K562 (cell line): Measurements from ENCODE around the gene IP6K2. TPM values are rescaled to one million over a fixed set of nuclear protein-coding genes. Genes with fewer than 3 reads are reported as not detected.

Experiments used
- ATAC-seq: fragments of 200-7000 bp; cut with Tn5 transposase; 3 replicates; pipeline ENCODE4 v1.9.1; 2020; ENCODE audit warnings: moderate library complexity
- BruUV-seq: library from RNA; stranded (reverse); fragments of 400-500 nt; replicated peaks from 2 replicates; lab custom pipeline; 2021; lab: Mats Ljungman, UMichigan
- CTCF ChIA-PET: fragments of 300-600 bp; formaldehyde crosslinking; extraction: SDS; loops from one replicate; lab custom pipeline; 2021; ENCODE audit warnings: low intra/inter-chr PET ratio; lab: Yijun Ruan, JAX
- POLR2A ChIA-PET: fragments of 300-600, 350-650 bp; sonication (Branson Sonifier 250); formaldehyde crosslinking; extraction: SDS; loops from one replicate; lab custom pipeline; 2021; ENCODE audit warnings: antibody characterized with exemption, inconsistent platforms; lab: Yijun Ruan, JAX
- DNase-seq, 4 experiments: peaks; one replicate each; pipeline versions ENCODE4 v3.0.0 to v3.0.0-alpha.2; 2011 to 2018; ENCODE audit warnings: low spot score in 3 of 4, mixed read lengths in 3 of 4; ENCODE audit errors: extremely low read depth in 1 of 4
- FAIRE-seq: peaks from 2 replicates; lab custom pipeline; 2011; peaks lifted over from hg19 to GRCh38; lab: Jason Lieb, UNC
- H2AFZ ChIP-seq: 2 replicates; pipeline ENCODE4 v1.6.0; 2011; ENCODE audit warnings: low read depth, low read length, control low read depth, inconsistent platforms
- H3K27ac ChIP-seq: fragments of 200-600 bp; 3 replicates; pipeline ENCODE4 v1.8.0; 2011; ENCODE audit warnings: low read depth, mild to moderate bottlenecking, control low read depth, inconsistent platforms, low read length, moderate library complexity, mixed read lengths; ENCODE audit errors: extremely low read depth
- H3K27me3 ChIP-seq, 2 experiments: fragments of 300-600 bp in 1 of 2; 2 replicates in 1 of 2; 3 replicates in 1 of 2; pipeline versions ENCODE4 v1.6.0 to v1.8.0; 2011; ENCODE audit warnings: inconsistent platforms in 2 of 2, low read length in 2 of 2, mild to moderate bottlenecking in 1 of 2, mixed read lengths in 1 of 2, moderate library complexity in 1 of 2; ENCODE audit not compliant: control insufficient read depth in 2 of 2, insufficient read depth in 2 of 2
- H3K36me3 ChIP-seq: fragments of 300-600 bp; 3 replicates; pipeline ENCODE4 v1.8.0; 2011; ENCODE audit warnings: mild to moderate bottlenecking, low read length, inconsistent platforms; ENCODE audit not compliant: control insufficient read depth, insufficient read depth
- H3K4me1 ChIP-seq, 2 experiments: fragments of 200-600 bp in 1 of 2; replicated peaks in 1 of 2; 2 replicates in 1 of 2; 3 replicates in 1 of 2; pipeline versions ENCODE4 v1.5.1 to v1.8.0; 2011; ENCODE audit warnings: inconsistent platforms in 2 of 2, low read length in 2 of 2, mild to moderate bottlenecking in 1 of 2, mixed read lengths in 1 of 2, moderate library complexity in 1 of 2; ENCODE audit not compliant: control insufficient read depth in 2 of 2, insufficient read depth in 2 of 2
- H3K4me2 ChIP-seq: 2 replicates; pipeline ENCODE4 v1.6.1; 2011; ENCODE audit warnings: low read length, control low read depth, inconsistent platforms, mixed read lengths; ENCODE audit not compliant: insufficient read depth
- H3K4me3 ChIP-seq: fragments of 200-600 bp; sonication (generic), shearing (Covaris generic); 2 replicates; pipeline ENCODE4 v1.5.1; 2016; ENCODE audit warnings: control low read depth, inconsistent platforms
- H3K79me2 ChIP-seq: fragments of 200-600 bp; 3 replicates; pipeline ENCODE4 v1.8.0; 2011; ENCODE audit warnings: low read length, inconsistent platforms; ENCODE audit not compliant: control insufficient read depth, insufficient read depth
- H3K9ac ChIP-seq, 2 experiments: 2 replicates each; pipeline versions ENCODE4 v1.6.0 to v1.6.1; 2011; ENCODE audit warnings: low read depth in 2 of 2, low read length in 2 of 2, control low read depth in 1 of 2, inconsistent platforms in 1 of 2, mild to moderate bottlenecking in 1 of 2, mixed read lengths in 1 of 2; ENCODE audit not compliant: insufficient read depth in 1 of 2
- H3K9me1 ChIP-seq: one replicate; pipeline ENCODE4 v1.6.0; 2011; ENCODE audit warnings: inconsistent platforms, mild to moderate bottlenecking, low read length, moderate library complexity; ENCODE audit not compliant: control insufficient read depth, insufficient read depth
- H3K9me3 ChIP-seq: replicated peaks from 2 replicates; pipeline ENCODE4 v1.5.1; 2011; ENCODE audit warnings: low read depth, low read length, inconsistent platforms; ENCODE audit not compliant: control insufficient read depth, insufficient read depth
- H4K20me1 ChIP-seq: replicated peaks from 2 replicates; pipeline ENCODE4 v1.6.1; 2011; ENCODE audit warnings: low read length, inconsistent platforms, mixed read lengths; ENCODE audit not compliant: control insufficient read depth, insufficient read depth
- AFF1 ChIP-seq, 2 experiments: fragments of 450-650 bp; IDR thresholded peaks; 2 replicates each; pipeline ENCODE4 v1.6.1; 2018; ENCODE audit warnings: mild to moderate bottlenecking in 2 of 2, low read depth in 1 of 2; ENCODE audit not compliant: partially characterized antibody in 2 of 2
- BRCA1 ChIP-seq, 2 experiments: fragments of 450-650 bp in 1 of 2; sonication (generic) in 1 of 2; formaldehyde crosslinking in 1 of 2; IDR thresholded peaks; 2 replicates each; pipeline versions ENCODE4 v1.5.0 to v1.6.1; 2017 to 2020; ENCODE audit warnings: mild to moderate bottlenecking in 1 of 2, missing genetic modification reagents in 1 of 2
- MAZ ChIP-seq, 2 experiments: fragments of 450-650 bp in 1 of 2; sonication (generic) in 1 of 2; formaldehyde crosslinking; IDR thresholded peaks in 1 of 2; conservative IDR thresholded peaks in 1 of 2; 2 replicates each; pipeline versions ENCODE4 v1.4.0 to v1.5.0; 2020; ENCODE audit warnings: mild to moderate bottlenecking in 1 of 2, missing genetic modification reagents in 1 of 2
- NBN ChIP-seq: fragments of 450-650 bp; IDR thresholded peaks from 2 replicates; pipeline ENCODE4 v1.6.1; 2016; ENCODE audit warnings: low read depth, mild to moderate bottlenecking
- PCBP1 ChIP-seq: fragments of 200-400 bp; formaldehyde crosslinking; IDR thresholded peaks from 2 replicates; pipeline ENCODE4 v1.6.1; 2018; ENCODE audit warnings: mild to moderate bottlenecking, low read depth, low read length; ENCODE audit not compliant: poor library complexity, severe bottlenecking
- PHB ChIP-seq: fragments of 250-450 bp; sonication (Bioruptor Pico); IDR thresholded peaks from 2 replicates; pipeline ENCODE4 v1.5.0; 2021
- POLR2B ChIP-seq: fragments of 450-650 bp; IDR thresholded peaks from 2 replicates; pipeline ENCODE4 v1.6.1; 2018; ENCODE audit warnings: low read depth; ENCODE audit not compliant: partially characterized antibody
- PTRF ChIP-seq: fragments of 450-650 bp; IDR thresholded peaks from 2 replicates; pipeline ENCODE4 v1.6.1; 2016; ENCODE audit warnings: mild to moderate bottlenecking, missing genetic modification characterization, missing compliant biosample characterization
- TSC22D4 ChIP-seq: fragments of 450-650 bp; IDR thresholded peaks from 2 replicates; pipeline ENCODE4 v1.6.1; 2016; ENCODE audit warnings: missing genetic modification characterization, missing biosample characterization, control low read depth
- USF2 ChIP-seq: sonication (generic); formaldehyde crosslinking; IDR thresholded peaks from 2 replicates; pipeline ENCODE4 v1.5.0; 2020; ENCODE audit warnings: missing genetic modification reagents
- ZFP1 ChIP-seq: fragments of 450-650 bp; formaldehyde crosslinking; IDR thresholded peaks from 2 replicates; pipeline ENCODE4 v1.4.0; 2020; ENCODE audit warnings: mild to moderate bottlenecking, mixed read lengths
- ZNF133 ChIP-seq: fragments of 250-450 bp; sonication (Bioruptor Pico); IDR thresholded peaks from 2 replicates; pipeline ENCODE4 v1.4.0; 2020; ENCODE audit warnings: mild to moderate bottlenecking
- ZNF174 ChIP-seq: fragments of 250-450 bp; sonication (Bioruptor Pico); IDR thresholded peaks from 2 replicates; pipeline ENCODE4 v1.4.0; 2020; ENCODE audit warnings: mild to moderate bottlenecking
- WGBS: fragments of 100-300 bp; shearing (Covaris generic); methylation state at CpG from one replicate; pipeline ENCODE4 v1.1.6; 2016; ENCODE audit warnings: low coverage, mixed read lengths; ENCODE audit not compliant: insufficient coverage; ENCODE audit errors: missing lambda C conversion rate; 5-methylcytosine and 5-hydroxymethylcytosine counted together
- in situ Hi-C: fragments of 300-500 bp; cut with MboI; formaldehyde crosslinking; loops from 4 replicates; pipeline ENCODE4 v1.15.0; 2018; ENCODE audit warnings: inconsistent platforms, mixed read lengths
- intact Hi-C: fragments of 100-400 bp; cut with micrococcal nuclease; formaldehyde crosslinking; loops from 2 replicates; pipeline ENCODE4 v1.14.2; 2022
- polyA plus RNA-seq, 8 experiments: library from polyadenylated mRNA; depleted of rRNA in 4 of 8; stranded (reverse) in 5 of 8; unstranded in 3 of 8; fragments of >200 nt; fragmentation: Nextera tagmentation in 2 of 8; fragmentation: Illumina TruSeq in 1 of 8; extraction: Ambion mirVana in 2 of 8; extraction: Trizol in 1 of 8; gene quantifications; 2 replicates each; pipeline versions ENCODE4 v1.2.1 to v1.2.3, GENCODE V29; 2011 to 2014; ENCODE audit warnings: inconsistent platforms in 1 of 8, missing spikeins in 1 of 8
- total RNA-seq, 7 experiments: library from RNA; depleted of rRNA in 6 of 7; stranded (reverse); fragments of >200 nt in 6 of 7; fragmentation: Illumina TruSeq in 2 of 7; extraction: Trizol in 2 of 7; gene quantifications; 2 replicates each; pipeline versions ENCODE4 v1.2.1 to v1.2.3, GENCODE V29; 2011 to 2021; ENCODE audit warnings: low replicate concordance in 1 of 7
- TF ChIP-seq, protein P1 (sequence below): sonication (generic); formaldehyde crosslinking; IDR thresholded peaks from 2 replicates; pipeline ENCODE4 v1.8.0; 2022; ENCODE audit warnings: mild to moderate bottlenecking, missing genetic modification reagents

Gene IP6K2
- total and polyA plus RNA-seq, 9 of the 15 experiments (the other 6 are each of a cell fraction or from before 2014, with no cell fraction given): 19.6 to 78.1 (median 48.0) TPM

DNA sequence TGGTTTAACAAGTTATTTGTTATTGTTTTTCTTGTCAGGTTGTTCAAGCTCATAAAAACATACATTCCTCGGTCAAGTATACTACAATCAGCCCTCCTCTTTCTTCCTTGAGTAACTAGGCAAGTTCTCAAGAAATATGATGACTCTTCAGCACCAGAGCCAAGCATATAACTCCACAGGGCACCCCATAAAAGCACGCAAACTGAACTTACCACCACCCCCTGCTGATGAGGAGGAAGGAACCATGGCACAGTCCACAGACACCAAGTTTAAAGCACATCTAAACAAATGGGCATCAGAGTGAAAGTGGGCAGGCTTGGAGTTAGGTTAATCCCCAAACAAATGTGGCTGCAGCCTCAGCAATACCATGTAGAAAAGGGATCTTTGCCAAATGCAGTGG lies 5.3 kb downstream of the IP6K2 start:
- no peak overlapping the region for H2AFZ ChIP-seq
- no peak for TF ChIP-seq MAZ (CRISPR knock-in tag; conservative IDR thresholded peaks at IDR 0.05 in 1 of 2, IDR thresholded peaks at IDR 0.05 in 1 of 2)
- no peak for TF ChIP-seq AFF1 (IDR thresholded peaks at IDR 0.05; ENCODE audit: low read depth in 1 of 2, partially characterized antibody in 2 of 2)
- TF ChIP-seq USF2 (CRISPR knock-in tag): no peak
- TF ChIP-seq BRCA1 (IDR thresholded peaks at IDR 0.05): no peak
- no peak for TF ChIP-seq BRCA1 (CRISPR knock-in tag; IDR thresholded peaks at IDR 0.05)
- no peak for TF ChIP-seq PHB (CRISPR knock-in tag)
- no peak for TF ChIP-seq TSC22D4 (tag)
- no peak for TF ChIP-seq ZNF174 (CRISPR knock-in tag)
- TF ChIP-seq PTRF (tag): no peak
- no peak for TF ChIP-seq ZFP1 (CRISPR knock-in tag)
- TF ChIP-seq POLR2B: no peak
- no peak for TF ChIP-seq NBN
- TF ChIP-seq ZNF133 (CRISPR knock-in tag): no peak
- TF ChIP-seq, protein P1, sequence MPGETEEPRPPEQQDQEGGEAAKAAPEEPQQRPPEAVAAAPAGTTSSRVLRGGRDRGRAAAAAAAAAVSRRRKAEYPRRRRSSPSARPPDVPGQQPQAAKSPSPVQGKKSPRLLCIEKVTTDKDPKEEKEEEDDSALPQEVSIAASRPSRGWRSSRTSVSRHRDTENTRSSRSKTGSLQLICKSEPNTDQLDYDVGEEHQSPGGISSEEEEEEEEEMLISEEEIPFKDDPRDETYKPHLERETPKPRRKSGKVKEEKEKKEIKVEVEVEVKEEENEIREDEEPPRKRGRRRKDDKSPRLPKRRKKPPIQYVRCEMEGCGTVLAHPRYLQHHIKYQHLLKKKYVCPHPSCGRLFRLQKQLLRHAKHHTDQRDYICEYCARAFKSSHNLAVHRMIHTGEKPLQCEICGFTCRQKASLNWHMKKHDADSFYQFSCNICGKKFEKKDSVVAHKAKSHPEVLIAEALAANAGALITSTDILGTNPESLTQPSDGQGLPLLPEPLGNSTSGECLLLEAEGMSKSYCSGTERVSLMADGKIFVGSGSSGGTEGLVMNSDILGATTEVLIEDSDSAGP (CRISPR knock-in tag): no peak
- TF ChIP-seq PCBP1: no peak
- H3K4me1 ChIP-seq: peaks cover 2 to 3% of the 10 kb centered on the region in 2 experiments; a peak in 3 of 5 replicates
- H3K27me3 ChIP-seq: no peaks in the 10 kb centered on the region
- BruUV-seq: no TSS peak
- ChIA-PET POLR2A (no interaction called here), CTCF (no interaction called here)
- no peak overlapping the region for H3K4me2 ChIP-seq
- ATAC-seq: no peak
- no peak for FAIRE-seq
- no peak overlapping the region for H3K27ac ChIP-seq
- H4K20me1 ChIP-seq: peaks cover 6% of the 10 kb centered on the region; the same call in 1 of the 2 replicates
- 90% methylated on average over 2 of the region's 2 CpGs for WGBS
- H3K9ac ChIP-seq: no peak overlapping the region
- no peaks in the 10 kb centered on the region for H3K9me3 ChIP-seq
- no peak for DNase-seq
- in situ Hi-C loops: no loop called here
- H3K36me3 ChIP-seq: peaks cover 66% of the 10 kb centered on the region
- intact Hi-C loops: no loop called here
- no peak overlapping the region for H3K4me3 ChIP-seq
- H3K79me2 ChIP-seq: peaks cover 92% of the 10 kb centered on the region
- H3K9me1 ChIP-seq: no peaks in the 10 kb centered on the region
